HEK293 (cell line): ENCODE data around the gene PLXND1.

Experiments used
- HOXA7 ChIP-seq: sonication (generic); formaldehyde crosslinking; IDR thresholded peaks from 2 replicates; pipeline ENCODE4 v1.8.1; 2022; ENCODE audit warnings: missing genetic modification reagents, borderline replicate concordance
- REST ChIP-seq: fragments of 450-650 bp; formaldehyde crosslinking; IDR thresholded peaks from 2 replicates; pipeline ENCODE4 v1.5.1; 2016; ENCODE audit warnings: missing biosample characterization, missing genetic modification characterization
- SCRT2 ChIP-seq: fragments of 450-650 bp; formaldehyde crosslinking; IDR thresholded peaks from 2 replicates; pipeline ENCODE4 v1.5.1; 2016; ENCODE audit warnings: missing biosample characterization, missing genetic modification characterization
- ZBTB11 ChIP-seq: fragments of 450-650 bp; formaldehyde crosslinking; conservative IDR thresholded peaks from 2 replicates; pipeline ENCODE4 v1.5.1; 2016; ENCODE audit warnings: low read depth, missing biosample characterization, missing genetic modification characterization
- ZNF24 ChIP-seq: fragments of 450-650 bp; formaldehyde crosslinking; IDR thresholded peaks from 2 replicates; pipeline ENCODE4 v1.5.1; 2016; ENCODE audit warnings: missing biosample characterization, missing genetic modification characterization
- ZNF274 ChIP-seq, 2 experiments: fragments of 200-500 bp in 1 of 2; fragments of 450-650 bp in 1 of 2; sonication (Bioruptor generic) in 1 of 2; formaldehyde crosslinking in 1 of 2; IDR thresholded peaks; 2 replicates each; pipeline versions ENCODE4 v1.5.1 to v1.6.1; 2014 to 2016; ENCODE audit warnings: borderline replicate concordance in 1 of 2, inconsistent platforms in 1 of 2, low read length in 1 of 2, missing biosample characterization in 1 of 2, missing genetic modification characterization in 1 of 2
- ZNF449 ChIP-seq: fragments of 450-650 bp; formaldehyde crosslinking; IDR thresholded peaks from 2 replicates; pipeline ENCODE4 v1.5.1; 2017; ENCODE audit warnings: missing biosample characterization, mild to moderate bottlenecking, missing genetic modification characterization, moderate library complexity
- ZNF518A ChIP-seq: fragments of 450-650 bp; formaldehyde crosslinking; conservative IDR thresholded peaks from 2 replicates; pipeline ENCODE4 v1.5.1; 2016; ENCODE audit warnings: low read depth, missing biosample characterization, missing genetic modification characterization
- ZNF558 ChIP-seq: fragments of 450-650 bp; formaldehyde crosslinking; IDR thresholded peaks from 2 replicates; pipeline ENCODE4 v1.5.1; 2016; ENCODE audit warnings: missing biosample characterization, missing genetic modification characterization
- ZNF701 ChIP-seq: fragments of 450-650 bp; formaldehyde crosslinking; IDR thresholded peaks from 2 replicates; pipeline ENCODE4 v1.5.1; 2016; ENCODE audit warnings: missing biosample characterization, missing genetic modification characterization
- ZNF830 ChIP-seq: fragments of 450-650 bp; IDR thresholded peaks from 2 replicates; pipeline ENCODE4 v1.5.0; 2018; ENCODE audit warnings: missing biosample characterization, missing genetic modification characterization, low read depth, mild to moderate bottlenecking, moderate library complexity
- TF ChIP-seq, protein P1 (sequence below): fragments of 450-650 bp; formaldehyde crosslinking; IDR thresholded peaks from 2 replicates; pipeline ENCODE4 v1.5.1; 2016; ENCODE audit warnings: missing biosample characterization, missing genetic modification characterization
- TF ChIP-seq, protein P2 (sequence below): fragments of 450-650 bp; formaldehyde crosslinking; IDR thresholded peaks from 2 replicates; pipeline ENCODE4 v1.5.1; 2016; ENCODE audit warnings: missing biosample characterization, missing genetic modification characterization, borderline replicate concordance

GRCh38 chr3:129610276-129610675, 3.8 kb upstream of the PLXND1 start:
- TF ChIP-seq, protein P1, sequence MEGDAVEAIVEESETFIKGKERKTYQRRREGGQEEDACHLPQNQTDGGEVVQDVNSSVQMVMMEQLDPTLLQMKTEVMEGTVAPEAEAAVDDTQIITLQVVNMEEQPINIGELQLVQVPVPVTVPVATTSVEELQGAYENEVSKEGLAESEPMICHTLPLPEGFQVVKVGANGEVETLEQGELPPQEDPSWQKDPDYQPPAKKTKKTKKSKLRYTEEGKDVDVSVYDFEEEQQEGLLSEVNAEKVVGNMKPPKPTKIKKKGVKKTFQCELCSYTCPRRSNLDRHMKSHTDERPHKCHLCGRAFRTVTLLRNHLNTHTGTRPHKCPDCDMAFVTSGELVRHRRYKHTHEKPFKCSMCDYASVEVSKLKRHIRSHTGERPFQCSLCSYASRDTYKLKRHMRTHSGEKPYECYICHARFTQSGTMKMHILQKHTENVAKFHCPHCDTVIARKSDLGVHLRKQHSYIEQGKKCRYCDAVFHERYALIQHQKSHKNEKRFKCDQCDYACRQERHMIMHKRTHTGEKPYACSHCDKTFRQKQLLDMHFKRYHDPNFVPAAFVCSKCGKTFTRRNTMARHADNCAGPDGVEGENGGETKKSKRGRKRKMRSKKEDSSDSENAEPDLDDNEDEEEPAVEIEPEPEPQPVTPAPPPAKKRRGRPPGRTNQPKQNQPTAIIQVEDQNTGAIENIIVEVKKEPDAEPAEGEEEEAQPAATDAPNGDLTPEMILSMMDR (tag by site-specific recombination), result no peak
- TF ChIP-seq ZNF449 (tag by site-specific recombination) (no peak), ZNF558 (tag by site-specific recombination) (no peak), ZNF701 (tag by site-specific recombination) (no peak), ZBTB11 (tag by site-specific recombination) (no peak), ZNF274 (IDR thresholded peaks at IDR 0.05; ENCODE audit: low read length) (no peak), ZNF274 (tag by site-specific recombination; IDR thresholded peaks at IDR 0.05; ENCODE audit: borderline replicate concordance) (no peak), ZNF518A (no peak), HOXA7 (CRISPR knock-in tag) (no peak), ZNF830 (tag by site-specific recombination) (no peak), SCRT2 (tag by site-specific recombination) (no peak), ZNF24 (tag by site-specific recombination) (no peak), REST (tag by site-specific recombination) (no peak)
- TF ChIP-seq, protein P2, sequence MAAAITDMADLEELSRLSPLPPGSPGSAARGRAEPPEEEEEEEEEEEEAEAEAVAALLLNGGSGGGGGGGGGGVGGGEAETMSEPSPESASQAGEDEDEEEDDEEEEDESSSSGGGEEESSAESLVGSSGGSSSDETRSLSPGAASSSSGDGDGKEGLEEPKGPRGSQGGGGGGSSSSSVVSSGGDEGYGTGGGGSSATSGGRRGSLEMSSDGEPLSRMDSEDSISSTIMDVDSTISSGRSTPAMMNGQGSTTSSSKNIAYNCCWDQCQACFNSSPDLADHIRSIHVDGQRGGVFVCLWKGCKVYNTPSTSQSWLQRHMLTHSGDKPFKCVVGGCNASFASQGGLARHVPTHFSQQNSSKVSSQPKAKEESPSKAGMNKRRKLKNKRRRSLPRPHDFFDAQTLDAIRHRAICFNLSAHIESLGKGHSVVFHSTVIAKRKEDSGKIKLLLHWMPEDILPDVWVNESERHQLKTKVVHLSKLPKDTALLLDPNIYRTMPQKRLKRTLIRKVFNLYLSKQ (tag by site-specific recombination), result no peak
